RCC 7860 (cell line): ENCODE data around the gene BDKRB2.
"Not testable (repeated sequence)": the region's sequence is repeated elsewhere in the genome, so short reads cannot be mapped to it uniquely, and the experiment has no call there.

ENCODE experiments used
- DNase-seq: peaks from one replicate; pipeline ENCODE4 v3.0.0-alpha.2; 2015; ENCODE audit warnings: low spot score
- FAIRE-seq: peaks from 2 replicates; lab custom pipeline; 2012; peaks lifted over from hg19 to GRCh38; lab: Jason Lieb, UNC

BDKRB2 gene

DNA sequence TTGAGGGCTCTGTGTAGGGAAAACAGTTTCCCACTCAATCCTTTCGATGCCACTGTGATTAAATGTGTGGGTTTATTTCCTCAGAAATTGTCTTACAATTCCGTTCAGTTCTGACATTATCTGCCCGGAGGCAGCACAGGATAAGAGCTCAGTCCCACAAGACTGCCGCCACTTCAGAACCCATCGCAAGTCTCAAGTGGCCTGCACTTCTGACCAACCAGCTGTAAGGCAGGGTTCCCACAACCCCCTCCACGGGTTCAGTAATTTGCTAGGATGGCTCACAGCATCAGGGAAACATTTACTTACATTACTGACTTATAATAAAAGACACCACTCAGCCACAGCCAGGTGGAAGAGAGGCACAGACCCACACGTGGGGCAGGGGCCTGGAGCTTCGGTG is 17.2 kb downstream of the BDKRB2 start:
- no peak for FAIRE-seq
- DNase-seq = no peak

- no peak for DNase-seq
- FAIRE-seq = no peak
These were observed 19.9 kb downstream of the BDKRB2 start for GRCh38 chr14:96224480-96225096.

DNA sequence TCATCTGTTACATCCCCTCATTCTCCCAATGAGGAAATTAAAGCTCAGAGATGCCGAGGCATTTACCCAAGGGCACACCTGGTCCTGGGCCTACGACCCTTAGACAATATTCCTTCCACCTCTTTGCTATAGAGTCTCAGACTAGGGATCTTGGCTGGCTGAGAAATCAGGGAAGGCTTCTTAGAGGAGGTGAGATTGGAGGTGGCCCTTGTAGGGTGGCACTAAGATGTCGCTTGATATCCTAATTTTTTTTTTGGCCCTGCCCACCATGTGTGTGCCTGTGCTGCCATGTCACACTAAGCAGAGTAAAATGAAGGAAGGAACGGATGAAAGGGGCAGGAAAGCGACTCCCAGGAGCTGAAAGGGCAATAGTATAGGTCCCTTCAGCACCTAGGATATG is 20.6 kb downstream of the BDKRB2 start:
- FAIRE-seq = no peak

DNA sequence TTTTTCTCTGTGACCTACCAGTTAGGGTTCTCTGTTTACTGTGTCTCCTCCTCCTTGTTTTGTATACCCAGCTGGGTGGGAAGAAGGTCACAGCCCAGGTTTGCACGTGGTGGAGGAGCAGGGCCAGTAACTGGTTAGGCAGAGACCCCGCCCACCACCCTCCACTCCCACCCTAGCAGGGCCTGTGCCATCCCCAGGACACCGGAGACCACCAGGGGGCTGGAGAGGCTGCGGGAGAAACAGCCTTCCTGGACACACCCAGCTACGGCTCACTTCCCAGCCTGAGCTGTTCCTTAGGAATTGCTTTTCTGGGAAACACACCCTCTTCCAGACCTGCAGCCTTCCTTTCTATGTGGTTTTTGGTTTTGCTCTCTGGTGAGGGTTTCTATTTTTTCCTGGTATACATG is 21.1 kb downstream of the BDKRB2 start:
- peak; percentile 6 for DNase-seq
- FAIRE-seq = no peak

More for the DNA sequence above, 20.6 kb downstream of the BDKRB2 start:
- no peak for DNase-seq

DNA sequence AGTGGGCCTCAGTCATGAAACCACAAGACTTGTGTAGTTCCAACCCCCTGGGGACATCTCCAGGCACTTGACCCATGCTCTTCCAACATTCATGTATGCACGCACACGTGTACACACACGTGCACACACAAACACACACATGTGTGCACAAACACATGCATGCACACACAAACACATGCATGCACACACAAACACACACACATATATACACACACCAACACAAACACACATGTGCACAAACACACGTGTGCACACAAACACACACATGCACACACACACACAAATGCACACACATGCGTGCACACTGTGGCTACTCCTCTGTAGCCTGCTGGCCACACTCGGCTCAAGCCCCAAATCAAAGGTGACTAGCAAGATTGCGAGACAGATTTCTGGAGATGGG is 22.8 kb downstream of the BDKRB2 start:
- DNase-seq = no peak
- no peak for FAIRE-seq

DNA sequence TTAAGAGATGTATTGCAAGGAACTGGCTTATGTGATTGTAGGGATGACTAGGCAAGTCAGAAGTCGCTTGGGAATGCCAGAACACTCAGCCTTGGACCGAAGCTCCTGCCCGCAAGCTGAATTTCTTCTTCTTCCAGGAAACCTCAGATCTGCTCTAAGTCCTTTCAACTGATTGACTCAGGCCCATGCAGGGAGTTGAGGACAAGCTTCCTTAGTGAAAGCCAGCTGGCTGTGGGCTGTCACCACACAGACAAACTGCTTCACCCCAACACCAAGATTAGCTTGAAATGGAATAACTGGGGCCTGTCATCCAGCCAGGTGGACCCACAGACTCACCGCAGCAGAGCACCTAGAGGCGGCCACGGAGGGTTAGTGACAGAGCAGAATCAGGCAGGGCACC is 24.7 kb downstream of the BDKRB2 start:
- no peak for FAIRE-seq
- DNase-seq = no peak

- DNase-seq (no peak), FAIRE-seq (no peak)
These were observed 26.4 kb downstream of the BDKRB2 start for GRCh38 chr14:96231056-96231455.

GRCh38 chr14:96231526-96232130 is 27.0 kb downstream of the BDKRB2 start:
- no peak for FAIRE-seq
- DNase-seq = no peak

GRCh38 chr14:96232506-96232905 is 27.9 kb downstream of the BDKRB2 start:
- FAIRE-seq (no peak), DNase-seq (no peak)

GRCh38 chr14:96233661-96234060 is 29.0 kb downstream of the BDKRB2 start:
- DNase-seq = no peak
- FAIRE-seq = no peak

GRCh38 chr14:96235426-96235825 is 30.8 kb downstream of the BDKRB2 start:
- FAIRE-seq (no peak), DNase-seq (no peak)

- FAIRE-seq = no peak
These were observed 33.0 kb downstream of the BDKRB2 start for GRCh38 chr14:96237641-96238040.

DNA sequence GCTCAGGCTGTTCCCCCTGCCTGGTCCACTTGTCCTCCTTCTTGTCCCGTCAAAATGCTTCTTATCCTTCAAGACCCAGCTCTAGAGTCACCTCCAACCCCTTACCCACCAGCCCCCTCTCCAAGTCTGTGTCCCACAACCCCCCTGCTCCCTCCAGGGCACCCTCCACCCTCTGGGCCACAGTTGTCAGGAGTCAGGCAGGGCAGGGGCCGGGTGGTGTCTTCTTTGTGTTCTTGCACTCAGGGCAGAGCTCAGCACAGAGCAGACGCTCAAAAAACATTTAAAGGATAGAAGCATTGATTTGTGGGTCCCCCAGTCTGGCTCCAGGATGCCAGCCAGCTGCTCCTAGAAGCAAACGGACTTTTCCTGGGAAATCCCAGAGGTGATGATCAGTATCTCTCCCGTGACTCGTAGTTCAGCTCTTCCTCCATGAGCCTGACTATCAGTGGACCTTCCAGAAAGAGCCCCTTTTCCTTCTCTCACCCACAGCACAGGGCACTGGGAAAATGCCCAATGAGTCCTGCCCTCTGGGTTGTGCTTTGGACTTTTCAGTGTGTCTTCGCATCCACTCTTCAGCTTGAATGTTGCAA is 34.1 kb downstream of the BDKRB2 start:
- FAIRE-seq (no peak), DNase-seq (no peak)

More at GRCh38 chr14:96237641-96238040, 33.0 kb downstream of the BDKRB2 start:
- no peak for DNase-seq

DNA sequence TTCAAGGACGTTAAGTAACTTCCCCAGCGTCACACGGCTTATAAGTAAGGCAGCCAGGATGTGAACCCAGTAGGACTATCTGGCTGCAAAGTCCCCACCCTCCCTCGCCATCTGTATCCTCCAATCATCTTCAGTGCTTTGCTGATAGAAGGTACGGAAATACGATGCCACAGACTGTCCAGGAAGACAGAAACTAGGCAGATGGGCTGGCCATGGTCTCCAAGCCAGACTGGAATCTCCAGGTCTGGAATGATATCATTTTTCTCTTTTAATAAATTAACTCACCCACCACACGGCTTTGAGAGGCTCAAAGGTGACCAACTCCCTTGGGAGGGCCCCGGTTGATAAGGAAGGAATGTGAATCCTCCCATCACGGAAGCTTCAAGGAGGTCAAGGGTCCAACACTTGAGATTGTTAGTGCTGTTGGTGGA is 35.1 kb downstream of the BDKRB2 start:
- FAIRE-seq (no peak), DNase-seq (peak; percentile 14)

DNA sequence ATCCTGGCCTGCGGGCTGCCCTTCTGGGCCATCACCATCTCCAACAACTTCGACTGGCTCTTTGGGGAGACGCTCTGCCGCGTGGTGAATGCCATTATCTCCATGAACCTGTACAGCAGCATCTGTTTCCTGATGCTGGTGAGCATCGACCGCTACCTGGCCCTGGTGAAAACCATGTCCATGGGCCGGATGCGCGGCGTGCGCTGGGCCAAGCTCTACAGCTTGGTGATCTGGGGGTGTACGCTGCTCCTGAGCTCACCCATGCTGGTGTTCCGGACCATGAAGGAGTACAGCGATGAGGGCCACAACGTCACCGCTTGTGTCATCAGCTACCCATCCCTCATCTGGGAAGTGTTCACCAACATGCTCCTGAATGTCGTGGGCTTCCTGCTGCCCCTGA is 36.0 kb downstream of the BDKRB2 start:
- FAIRE-seq = no peak
- DNase-seq = no peak

DNA sequence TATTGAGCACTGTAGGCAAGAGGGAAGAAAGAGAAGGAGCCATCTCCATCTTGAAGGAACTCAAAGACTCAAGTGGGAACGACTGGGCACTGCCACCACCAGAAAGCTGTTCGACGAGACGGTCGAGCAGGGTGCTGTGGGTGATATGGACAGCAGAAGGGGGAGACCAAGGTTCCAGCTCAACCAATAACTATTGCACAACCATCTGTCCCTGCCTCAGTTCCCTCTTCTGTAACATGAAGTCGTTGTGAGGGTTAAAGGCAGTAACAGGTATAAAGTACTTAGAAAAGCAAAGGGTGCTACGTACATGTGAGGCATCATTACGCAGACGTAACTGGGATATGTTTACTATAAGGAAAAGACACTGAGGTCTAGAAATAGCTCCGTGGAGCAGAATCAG is 37.5 kb downstream of the BDKRB2 start:
- no peak for DNase-seq
- no peak for FAIRE-seq

DNA sequence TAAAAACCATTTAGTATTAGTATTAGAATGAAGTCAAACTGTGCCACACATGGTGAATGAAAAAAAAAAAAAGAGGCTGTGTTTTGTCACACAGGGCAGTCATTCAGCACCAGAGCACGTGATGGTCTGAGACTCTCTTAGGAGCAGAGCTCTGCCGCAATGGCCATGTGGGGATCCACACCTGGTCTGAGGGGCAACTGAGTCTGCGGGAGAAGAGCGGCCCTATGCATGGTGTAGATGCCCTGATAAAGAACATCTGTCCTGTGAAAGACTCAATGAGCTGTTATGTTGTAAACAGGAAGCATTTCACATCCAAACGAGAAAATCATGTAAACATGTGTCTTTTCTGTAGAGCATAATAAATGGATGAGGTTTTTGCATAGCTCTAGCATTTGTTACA is 39.1 kb downstream of the BDKRB2 start:
- no peak for FAIRE-seq
- DNase-seq = no peak

DNA sequence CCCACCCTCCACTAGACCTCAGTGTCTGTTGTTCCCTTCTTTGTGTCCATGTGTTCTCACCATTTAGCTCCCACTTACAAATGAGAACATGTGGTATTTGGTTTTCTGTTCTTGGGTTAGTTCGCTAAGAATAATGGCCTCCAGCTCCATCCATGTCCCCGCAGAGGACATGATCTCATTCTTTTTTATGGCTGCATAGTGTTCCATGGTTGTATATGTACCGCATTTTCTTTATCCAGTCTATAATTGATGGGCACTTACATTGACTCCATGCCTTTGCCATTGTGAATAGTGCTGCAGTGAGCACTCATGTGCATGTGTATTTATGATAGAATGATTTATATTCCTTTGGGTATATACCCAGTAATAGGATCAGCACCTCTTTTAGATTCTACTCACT is 40.4 kb downstream of the BDKRB2 start:
- DNase-seq, FAIRE-seq: not testable (repeated sequence)

GRCh38 chr14:96245710-96246538 is 41.3 kb downstream of the BDKRB2 start:
- FAIRE-seq = no peak
- DNase-seq = peak; percentile 13

GRCh38 chr14:96246539-96246847 is 41.9 kb downstream of the BDKRB2 start:
- peak; percentile 82 for DNase-seq
- peak; percentile 41 for FAIRE-seq

GRCh38 chr14:96247031-96247430 is 42.4 kb downstream of the BDKRB2 start:
- FAIRE-seq = no peak
- DNase-seq = peak; percentile 54

- FAIRE-seq (no peak), DNase-seq (peak; percentile 12)
These were observed 44.4 kb downstream of the BDKRB2 start for GRCh38 chr14:96249029-96249428.
